ENCODE results near the gene BCAS4.

- no peak for TF ChIP-seq EZH2phosphoT487 (IDR thresholded peaks at IDR 0.05; ENCODE audit: low read depth)
- TF ChIP-seq CTCF (IDR thresholded peaks at IDR 0.05; ENCODE audit: low read depth, low read length), result no peak
Observed at GRCh38 chr20:50911716-50912115, 116.9 kb downstream of the BCAS4 start.

Data from OCI-LY3 (cell line).